Mesodermal cell (in vitro differentiated cells): ENCODE data around the gene SEMA4C.

Experiments used
- H3K27ac ChIP-seq: 2 replicates; pipeline ENCODE4 v1.7.0; 2013; ENCODE audit warnings: mild to moderate bottlenecking, low read depth, low read length, moderate library complexity; ENCODE audit not compliant: severe bottlenecking
- H3K36me3 ChIP-seq: 2 replicates; pipeline ENCODE4 v1.7.1; 2013; ENCODE audit warnings: mild to moderate bottlenecking, low read length, moderate library complexity; ENCODE audit not compliant: control insufficient read depth, insufficient read depth
- H3K4me1 ChIP-seq: one replicate; pipeline ENCODE4 v1.7.1; 2013; ENCODE audit warnings: mild to moderate bottlenecking, low read length; ENCODE audit not compliant: insufficient read depth, control insufficient read depth, poor library complexity, severe bottlenecking
- H3K4me3 ChIP-seq: 2 replicates; pipeline ENCODE4 v1.7.0; 2013; ENCODE audit warnings: low read length, control low read depth, mild to moderate bottlenecking; ENCODE audit not compliant: insufficient read depth, poor library complexity, severe bottlenecking; ENCODE audit errors: extremely low read depth
- H3K9me3 ChIP-seq: 2 replicates; pipeline ENCODE4 v1.7.1; 2013; ENCODE audit warnings: mild to moderate bottlenecking, low read length, moderate library complexity; ENCODE audit not compliant: control insufficient read depth
- WGBS, 2 experiments: methylation state at CpG; one replicate each; pipeline ENCODE4 v1.1.5; 2013; ENCODE audit warnings: missing lambda C conversion rate in 2 of 2; ENCODE audit not compliant: insufficient coverage in 2 of 2; 5-methylcytosine and 5-hydroxymethylcytosine counted together

SEMA4C gene

GRCh38 chr2:96888072-96889011 lies 18.5 kb upstream of the SEMA4C start:
- 92 to 93% methylated on average over 8 to 9 of the region's 12 CpGs for WGBS, 2 experiments
- H3K4me1 ChIP-seq: peaks cover 43% of the 10 kb centered on the region
- no peak overlapping the region for H3K27ac ChIP-seq
- H3K9me3 ChIP-seq: no peaks in the 10 kb centered on the region
- H3K36me3 ChIP-seq: no peaks in the 10 kb centered on the region
- no peak overlapping the region for H3K4me3 ChIP-seq

GRCh38 chr2:96887493-96888012 lies 17.7 kb upstream of the SEMA4C start:
- Histone ChIP-seq H3K36me3 (no peaks in the 10 kb centered on the region), H3K9me3 (no peaks in the 10 kb centered on the region), H3K27ac (no peak overlapping the region), H3K4me1 (peaks cover 46% of the 10 kb centered on the region), H3K4me3 (no peak overlapping the region)
- 75 to 76% methylated on average over 18 of the region's 18 CpGs for WGBS, 2 experiments

DNA sequence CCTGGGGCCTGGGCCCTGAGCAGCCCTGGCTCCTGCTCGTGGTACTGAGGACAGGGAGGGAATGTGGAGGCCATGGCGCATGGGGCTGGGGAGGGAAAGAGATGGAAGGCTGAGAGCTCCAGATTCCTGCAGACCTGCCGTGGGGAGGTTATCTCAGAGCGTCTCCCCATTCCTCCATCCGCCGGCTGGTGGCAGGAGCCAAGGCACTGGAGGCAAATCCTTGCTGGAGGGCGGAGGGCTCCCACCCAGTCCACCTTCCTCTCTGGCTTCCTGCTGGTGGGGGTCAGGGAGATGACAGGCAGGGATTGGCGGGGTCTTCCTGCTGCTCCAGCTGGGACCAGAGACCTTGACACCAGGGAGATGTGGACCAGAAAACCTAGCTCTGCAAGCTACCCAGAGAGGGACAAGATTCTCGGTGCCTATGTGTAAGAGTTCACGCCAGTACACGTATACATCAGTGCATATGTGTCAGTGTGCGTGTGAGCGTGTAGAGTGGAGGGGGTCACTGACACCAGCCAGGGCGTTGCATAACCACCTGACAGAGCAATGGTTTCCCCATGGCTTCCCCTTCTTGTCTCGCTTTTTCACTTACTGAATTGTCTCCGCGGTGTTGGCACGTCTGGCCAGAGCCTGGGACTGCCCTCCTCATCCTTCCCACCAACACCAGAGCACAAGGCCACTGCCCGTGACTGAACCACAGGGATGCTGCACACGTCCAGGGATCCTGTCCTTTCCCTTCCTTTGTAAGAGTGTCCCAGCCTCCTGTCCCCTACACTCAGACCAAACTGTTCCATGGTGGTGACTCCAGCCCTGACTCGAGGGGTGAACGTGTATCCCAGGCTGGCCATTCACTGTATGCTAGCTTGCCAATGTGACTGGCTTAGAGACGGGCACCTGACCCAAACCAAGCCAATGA lies 15.8 kb upstream of the SEMA4C start:
- Histone ChIP-seq H3K4me1 (peaks cover 44% of the 10 kb centered on the region), H3K36me3 (no peaks in the 10 kb centered on the region), H3K27ac (no peak overlapping the region), H3K4me3 (no peak overlapping the region), H3K9me3 (no peaks in the 10 kb centered on the region)
- WGBS, 2 experiments: 93 to 96% methylated on average over 22 to 23 of the region's 23 CpGs

DNA sequence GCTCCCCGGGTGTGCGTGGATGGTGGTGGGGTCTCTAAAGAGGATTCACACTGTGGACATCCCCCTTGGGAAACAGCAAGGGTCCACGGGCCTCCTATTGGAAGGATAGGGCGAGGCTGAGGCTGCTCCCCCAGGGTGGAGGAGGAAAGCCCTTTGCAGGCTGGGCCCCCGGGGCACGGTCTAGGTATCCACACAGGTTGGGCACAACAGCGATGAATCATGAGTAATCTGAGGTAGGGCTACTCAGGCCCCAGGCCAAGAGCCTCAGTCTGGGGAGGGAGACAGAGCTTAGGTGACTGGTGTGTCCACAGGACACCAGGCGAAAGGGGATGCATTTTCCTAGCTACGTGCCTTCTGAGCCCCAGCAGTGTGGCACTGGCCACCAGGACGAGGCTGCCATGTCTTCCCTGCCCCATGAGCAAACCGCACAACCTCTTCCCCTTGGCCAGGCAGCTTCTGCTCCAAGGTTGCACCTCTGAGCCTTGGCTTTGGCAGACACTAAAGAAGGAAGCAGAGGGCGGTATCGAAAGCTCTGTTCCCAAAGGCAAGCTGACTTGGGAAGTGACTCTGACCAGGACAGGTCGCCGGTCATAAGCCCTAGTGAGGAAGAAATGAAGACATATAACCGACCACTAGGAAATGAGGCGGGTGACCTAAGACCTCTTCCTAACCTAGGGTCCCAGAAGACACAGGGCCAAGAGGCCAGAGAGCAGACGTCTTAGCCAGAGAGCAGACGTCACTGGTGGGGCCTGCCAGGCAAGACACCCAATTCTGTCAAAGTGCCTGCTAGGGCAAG lies 14.6 kb upstream of the SEMA4C start:
- Histone ChIP-seq H3K9me3 (no peaks in the 10 kb centered on the region), H3K4me1 (peaks cover 38% of the 10 kb centered on the region), H3K36me3 (no peaks in the 10 kb centered on the region), H3K27ac (no peak overlapping the region), H3K4me3 (no peak overlapping the region)
- 94 to 96% methylated on average over 17 to 19 of the region's 19 CpGs for WGBS, 2 experiments

DNA sequence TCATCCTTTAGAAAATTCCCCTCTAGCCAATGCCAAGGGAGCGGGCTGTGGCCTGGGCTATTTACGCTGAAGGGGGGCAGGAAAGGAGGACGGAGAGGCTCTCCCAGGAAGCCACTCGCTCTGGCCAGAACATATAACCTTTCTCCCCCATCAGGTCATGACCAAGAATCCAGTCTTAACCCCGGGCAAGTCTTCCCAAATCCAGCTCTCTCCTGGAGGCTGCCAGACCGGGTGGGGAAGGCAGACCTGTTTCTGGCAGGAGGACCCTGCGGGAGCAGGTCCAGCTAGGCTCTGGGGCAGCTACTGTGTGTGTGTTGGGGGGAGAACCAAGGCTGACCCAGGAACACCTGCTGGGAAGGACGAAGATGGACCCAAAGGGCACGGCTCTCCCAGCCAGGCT lies 13.4 kb upstream of the SEMA4C start:
- H3K4me1 ChIP-seq: peaks cover 38% of the 10 kb centered on the region
- 96 to 97% methylated on average over 5 of the region's 9 CpGs for WGBS, 2 experiments
- no peak overlapping the region for H3K27ac ChIP-seq
- no peaks in the 10 kb centered on the region for H3K36me3 ChIP-seq
- H3K4me3 ChIP-seq: no peak overlapping the region
- H3K9me3 ChIP-seq: no peaks in the 10 kb centered on the region

DNA sequence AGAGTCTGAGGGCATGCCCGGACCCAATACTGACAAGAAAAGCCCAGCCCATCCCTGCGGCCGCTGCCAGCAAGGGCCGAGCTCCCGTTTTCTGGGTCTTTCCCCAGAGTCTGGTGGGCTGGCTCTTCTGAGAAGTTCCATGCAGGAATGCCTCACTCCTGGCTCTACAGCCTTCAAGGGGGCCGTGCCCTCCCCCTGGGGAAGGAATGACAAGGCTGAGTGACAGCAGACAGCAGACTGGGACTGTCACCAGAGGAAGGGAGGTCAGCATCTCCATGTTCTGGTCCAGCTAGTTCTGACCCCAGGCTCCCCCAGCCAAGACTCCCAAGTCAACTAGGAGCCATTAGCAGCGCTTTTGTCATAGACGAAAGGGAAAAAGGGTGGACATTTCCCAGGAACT lies 13.0 kb upstream of the SEMA4C start:
- Histone ChIP-seq H3K4me1 (peaks cover 34% of the 10 kb centered on the region), H3K36me3 (no peaks in the 10 kb centered on the region), H3K4me3 (no peak overlapping the region), H3K27ac (no peak overlapping the region), H3K9me3 (no peaks in the 10 kb centered on the region)
- 74 to 87% methylated on average over 7 of the region's 8 CpGs for WGBS, 2 experiments

- Histone ChIP-seq H3K4me1 (peaks cover 34% of the 10 kb centered on the region), H3K27ac (no peak overlapping the region), H3K4me3 (no peak overlapping the region), H3K9me3 (no peaks in the 10 kb centered on the region), H3K36me3 (no peaks in the 10 kb centered on the region)
- 43 to 55% methylated on average over 9 to 10 of the region's 12 CpGs for WGBS, 2 experiments
These were observed 12.3 kb upstream of the SEMA4C start for GRCh38 chr2:96882230-96882629.

GRCh38 chr2:96881349-96882195 lies 11.7 kb upstream of the SEMA4C start:
- Histone ChIP-seq H3K4me1 (peaks cover 33% of the 10 kb centered on the region), H3K4me3 (no peak overlapping the region), H3K36me3 (no peaks in the 10 kb centered on the region), H3K9me3 (no peaks in the 10 kb centered on the region), H3K27ac (peak overlapping the region; percentile 29)
- 16 to 21% methylated on average over 6 to 7 of the region's 10 CpGs for WGBS, 2 experiments

GRCh38 chr2:96880891-96881273 lies 11.0 kb upstream of the SEMA4C start:
- Histone ChIP-seq H3K36me3 (no peaks in the 10 kb centered on the region), H3K27ac (peak overlapping the region; percentile 29), H3K4me1 (peaks cover 34% of the 10 kb centered on the region), H3K4me3 (no peak overlapping the region), H3K9me3 (no peaks in the 10 kb centered on the region)
- 84 to 90% methylated on average over 5 to 6 of the region's 6 CpGs for WGBS, 2 experiments
